WTC11 (cell line): ENCODE data around the gene RGP1. TPM values are rescaled to one million over a fixed set of nuclear protein-coding genes. Genes with fewer than 3 reads are reported as not detected.

Experiments
- ATAC-seq: fragments of 200-7000 bp; cut with Tn5 transposase; 2 replicates; pipeline ENCODE4 v1.10.0; 2021; ENCODE audit warnings: mild to moderate bottlenecking, moderate library complexity
- CTCF ChIA-PET: fragments of 300-600 bp; sonication (Branson Sonifier 250); formaldehyde crosslinking; loops from one replicate; lab custom pipeline; 2021; ENCODE audit warnings: antibody characterized with exemption; lab: Charles Lee
- POLR2A ChIA-PET: fragments of 350-600 bp; sonication (Branson Sonifier 250); formaldehyde crosslinking; loops from one replicate; lab custom pipeline; 2021; ENCODE audit warnings: antibody characterized with exemption; lab: Charles Lee
- DNase-seq: peaks from one replicate; pipeline ENCODE4 v3.0.0; 2021; ENCODE audit warnings: low spot score
- H3K27ac Mint-ChIP-seq: 2 replicates; pipeline ENCODE4 v1.8.0; 2021; ENCODE audit warnings: mixed read lengths
- H3K27me3 Mint-ChIP-seq: 2 replicates; pipeline ENCODE4 v1.8.0; 2021; ENCODE audit warnings: low read depth, mild to moderate bottlenecking, moderate library complexity, mixed read lengths
- H3K36me3 Mint-ChIP-seq: 2 replicates; pipeline ENCODE4 v1.8.0; 2021; ENCODE audit warnings: mixed read lengths
- H3K4me1 Mint-ChIP-seq: 2 replicates; pipeline ENCODE4 v1.8.0; 2022; ENCODE audit warnings: mixed read lengths
- H3K4me3 Mint-ChIP-seq: 2 replicates; pipeline ENCODE4 v1.8.0; 2021; ENCODE audit warnings: mild to moderate bottlenecking, moderate library complexity, mixed read lengths
- H3K9me3 Mint-ChIP-seq: 2 replicates; pipeline ENCODE4 v1.8.0; 2021; ENCODE audit warnings: mixed read lengths
- ATF6 ChIP-seq: sonication (generic); formaldehyde crosslinking; IDR thresholded peaks from 2 replicates; pipeline ENCODE4 v1.8.1; 2023; ENCODE audit warnings: mild to moderate bottlenecking, missing genetic modification reagents
- CTCF ChIP-seq: fragments of 200-600 bp; IDR thresholded peaks from 2 replicates; pipeline ENCODE4 v1.8.0; 2022; ENCODE audit warnings: antibody characterized with exemption
- ELF4 ChIP-seq: sonication (generic); formaldehyde crosslinking; IDR thresholded peaks from 2 replicates; pipeline ENCODE4 v1.8.1; 2022; ENCODE audit warnings: low read depth, mild to moderate bottlenecking, moderate library complexity, missing genetic modification reagents
- ESRRA ChIP-seq: sonication (generic); formaldehyde crosslinking; IDR thresholded peaks from 2 replicates; pipeline ENCODE4 v1.8.1; 2022; ENCODE audit warnings: mild to moderate bottlenecking, missing genetic modification reagents, borderline replicate concordance
- FOXK1 ChIP-seq: sonication (generic); formaldehyde crosslinking; IDR thresholded peaks from 2 replicates; pipeline ENCODE4 v1.8.0; 2022; ENCODE audit warnings: mild to moderate bottlenecking, moderate library complexity, missing genetic modification reagents
- HMGXB4 ChIP-seq: sonication (generic); formaldehyde crosslinking; IDR thresholded peaks from 2 replicates; pipeline ENCODE4 v1.8.1; 2023; ENCODE audit warnings: mild to moderate bottlenecking, moderate library complexity, missing genetic modification reagents
- IRF2 ChIP-seq: sonication (generic); formaldehyde crosslinking; IDR thresholded peaks from 2 replicates; pipeline ENCODE4 v1.8.0; 2022; ENCODE audit warnings: low read depth, missing genetic modification reagents, borderline replicate concordance
- NR1H2 ChIP-seq: sonication (generic); formaldehyde crosslinking; IDR thresholded peaks from 2 replicates; pipeline ENCODE4 v1.9.0; 2021; ENCODE audit warnings: mild to moderate bottlenecking, moderate library complexity, missing genetic modification reagents
- NR3C1 ChIP-seq: sonication (generic); formaldehyde crosslinking; conservative IDR thresholded peaks from 2 replicates; pipeline ENCODE4 v1.8.1; 2023; ENCODE audit warnings: low read depth, mild to moderate bottlenecking, missing genetic modification reagents
- STAT6 ChIP-seq: sonication (generic); formaldehyde crosslinking; conservative IDR thresholded peaks from 2 replicates; pipeline ENCODE4 v1.8.1; 2023; ENCODE audit warnings: mild to moderate bottlenecking, low read depth, missing genetic modification reagents, moderate library complexity
- USF1 ChIP-seq: sonication (generic); formaldehyde crosslinking; IDR thresholded peaks from 2 replicates; pipeline ENCODE4 v1.8.0; 2022; ENCODE audit warnings: mild to moderate bottlenecking, missing genetic modification reagents
- ZBTB21 ChIP-seq: sonication (generic); formaldehyde crosslinking; IDR thresholded peaks from 2 replicates; pipeline ENCODE4 v1.8.1; 2023; ENCODE audit warnings: mild to moderate bottlenecking, missing genetic modification reagents, borderline replicate concordance
- ZNF232 ChIP-seq: sonication (generic); formaldehyde crosslinking; IDR thresholded peaks from 2 replicates; pipeline ENCODE4 v1.8.0; 2022; ENCODE audit warnings: mild to moderate bottlenecking, missing genetic modification reagents
- ZNF263 ChIP-seq: sonication (generic); formaldehyde crosslinking; IDR thresholded peaks from 2 replicates; pipeline ENCODE4 v1.8.1; 2022; ENCODE audit warnings: low read depth, mild to moderate bottlenecking, moderate library complexity, missing genetic modification reagents
- ZNF396 ChIP-seq: fragments of 250-450 bp; sonication (Bioruptor Pico); IDR thresholded peaks from 2 replicates; pipeline ENCODE4 v1.8.0; 2021; ENCODE audit warnings: mild to moderate bottlenecking, moderate library complexity, borderline replicate concordance
- ZNF416 ChIP-seq: fragments of 250-450 bp; sonication (Bioruptor Pico); IDR thresholded peaks from 2 replicates; pipeline ENCODE4 v1.9.0; 2021; ENCODE audit warnings: mild to moderate bottlenecking, inconsistent platforms
- ZNF425 ChIP-seq: fragments of 250-450 bp; sonication (Bioruptor Pico); conservative IDR thresholded peaks from 2 replicates; pipeline ENCODE4 v1.9.0; 2021; ENCODE audit warnings: mild to moderate bottlenecking
- total RNA-seq: library from RNA; stranded (reverse); gene quantifications from 3 replicates; pipeline ENCODE4 v1.2.3, GENCODE V29; 2021

RGP1 gene
- total RNA-seq, 1 experiment from 2014 or later, result 30.0 TPM

GRCh38 chr9:35700031-35700430, 49.1 kb upstream of the RGP1 start (continued):
- no peak for TF ChIP-seq ZNF425 (CRISPR knock-in tag)
- no peak for TF ChIP-seq ZBTB21

GRCh38 chr9:35700942-35701341, 48.1 kb upstream of the RGP1 start:
- Mint-ChIP-seq H3K4me1 (no peaks in the 10 kb centered on the region), H3K36me3 (peaks cover 43% of the 10 kb centered on the region), H3K9me3 (no peaks in the 10 kb centered on the region), H3K27ac (no peak overlapping the region), H3K27me3 (no peaks in the 10 kb centered on the region), H3K4me3 (no peak overlapping the region)
- ATAC-seq (no peak), DNase-seq (no peak)
- POLR2A ChIA-PET, result no interaction called here
- no peak for TF ChIP-seq CTCF
- no peak for TF ChIP-seq NR3C1
- no peak for TF ChIP-seq HMGXB4 (CRISPR knock-in tag)
- no peak for TF ChIP-seq IRF2 (CRISPR knock-in tag)
- no peak for TF ChIP-seq FOXK1 (CRISPR knock-in tag)
- TF ChIP-seq ZNF416 (CRISPR knock-in tag), result no peak
- no peak for TF ChIP-seq ZNF263 (CRISPR knock-in tag)
- TF ChIP-seq ATF6 (CRISPR knock-in tag), result no peak
- no peak for TF ChIP-seq ELF4 (CRISPR knock-in tag)
- no peak for TF ChIP-seq ZNF396 (CRISPR knock-in tag)
- no peak for TF ChIP-seq NR1H2
- no peak for TF ChIP-seq USF1 (CRISPR knock-in tag)
- TF ChIP-seq ZNF232, result no peak
- TF ChIP-seq STAT6 (CRISPR knock-in tag), result no peak
- TF ChIP-seq ESRRA (CRISPR knock-in tag), result no peak
- TF ChIP-seq, all 79 proteins: peak for 0
- CTCF ChIA-PET, result interaction anchor here (0.6 kb wide), 1 partner anchor 9 kb away, joined by 3 read pairs; no protein-coding TSS in a partner anchor
